Measurements from ENCODE around the gene WT1.

DNA sequence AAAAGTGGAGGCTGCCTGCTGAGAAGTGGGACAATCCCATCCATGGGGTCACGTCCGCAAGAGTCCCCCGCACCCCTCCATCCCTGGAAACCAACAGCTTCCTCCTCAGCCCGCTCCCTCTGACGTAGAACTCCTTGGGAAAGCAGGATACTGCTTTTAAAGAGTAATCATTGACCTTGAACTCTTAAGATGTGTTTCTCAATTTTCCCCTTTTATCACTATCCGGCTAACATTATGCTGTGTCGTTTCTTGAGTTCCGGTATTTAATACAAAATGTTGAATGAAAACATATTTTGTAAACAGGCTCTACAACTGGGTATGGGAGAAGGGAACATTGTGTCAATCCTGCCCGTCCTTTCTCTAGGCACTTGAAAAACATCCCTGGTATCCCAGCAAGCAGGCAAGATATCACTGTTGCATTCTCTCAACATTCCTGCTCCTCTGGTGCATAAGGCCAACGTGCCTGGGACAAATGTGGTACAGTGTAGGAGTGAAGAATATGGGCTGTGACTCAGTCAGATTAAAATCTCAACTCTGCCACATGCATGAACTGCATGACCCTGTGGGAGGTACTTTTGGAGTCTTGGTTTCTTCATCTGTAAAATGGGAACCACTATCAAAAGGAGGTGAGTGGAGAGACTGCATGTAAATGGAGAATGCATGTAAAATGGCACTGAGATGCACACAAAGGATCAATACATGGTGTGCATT, 52.8 kb downstream of the WT1 start:
- TF ChIP-seq CTCF (IDR thresholded peaks at IDR 0.05; ENCODE audit: low read depth, low read length) = no peak
- no peak for TF ChIP-seq EZH2phosphoT487 (IDR thresholded peaks at IDR 0.05; ENCODE audit: low read depth)

All from OCI-LY3 (cell line).